Upper lobe of left lung (tissue), 4 donors: ENCODE data around the gene PCDHGC5.

ENCODE experiments used
- POLR2A ChIP-seq, 4 donors: fragments of 450-650 bp; IDR thresholded peaks; one replicate each; pipeline ENCODE4 v1.5.1; 2016 to 2017; ENCODE audit warnings: antibody characterized with exemption in 4 of 4, mild to moderate bottlenecking in 2 of 4
- TF ChIP-seq, protein P1 (sequence below), 6 experiments: fragments of 450-650 bp in 4 of 6; fragments of 200-600 bp in 2 of 6; sonication (generic) in 2 of 6; IDR thresholded peaks; one replicate each; pipeline ENCODE4 v1.5.1; 2016 to 2019; ENCODE audit warnings: antibody characterized with exemption in 6 of 6

GRCh38 chr5:141501761-141502160, 12.9 kb downstream of the PCDHGC5 start:
- TF ChIP-seq, protein P1, sequence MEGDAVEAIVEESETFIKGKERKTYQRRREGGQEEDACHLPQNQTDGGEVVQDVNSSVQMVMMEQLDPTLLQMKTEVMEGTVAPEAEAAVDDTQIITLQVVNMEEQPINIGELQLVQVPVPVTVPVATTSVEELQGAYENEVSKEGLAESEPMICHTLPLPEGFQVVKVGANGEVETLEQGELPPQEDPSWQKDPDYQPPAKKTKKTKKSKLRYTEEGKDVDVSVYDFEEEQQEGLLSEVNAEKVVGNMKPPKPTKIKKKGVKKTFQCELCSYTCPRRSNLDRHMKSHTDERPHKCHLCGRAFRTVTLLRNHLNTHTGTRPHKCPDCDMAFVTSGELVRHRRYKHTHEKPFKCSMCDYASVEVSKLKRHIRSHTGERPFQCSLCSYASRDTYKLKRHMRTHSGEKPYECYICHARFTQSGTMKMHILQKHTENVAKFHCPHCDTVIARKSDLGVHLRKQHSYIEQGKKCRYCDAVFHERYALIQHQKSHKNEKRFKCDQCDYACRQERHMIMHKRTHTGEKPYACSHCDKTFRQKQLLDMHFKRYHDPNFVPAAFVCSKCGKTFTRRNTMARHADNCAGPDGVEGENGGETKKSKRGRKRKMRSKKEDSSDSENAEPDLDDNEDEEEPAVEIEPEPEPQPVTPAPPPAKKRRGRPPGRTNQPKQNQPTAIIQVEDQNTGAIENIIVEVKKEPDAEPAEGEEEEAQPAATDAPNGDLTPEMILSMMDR (IDR thresholded peaks at IDR 0.05): no peak
- no peak for TF ChIP-seq POLR2A (IDR thresholded peaks at IDR 0.05)
